Prostate gland (tissue), 2 donors: ENCODE measurements around the gene SAA4.
"Not testable (repeated sequence)": the region's sequence is repeated elsewhere in the genome, so short reads cannot be mapped to it uniquely, and the experiment has no call there.

Source experiments
- POLR2A ChIP-seq: fragments of 450-650 bp; IDR thresholded peaks from one replicate; pipeline ENCODE4 v1.6.1; 2016; ENCODE audit warnings: antibody characterized with exemption, mild to moderate bottlenecking
- POLR2AphosphoS5 ChIP-seq: sonication (generic); formaldehyde crosslinking; IDR thresholded peaks from one replicate; pipeline ENCODE4 v1.6.1; 2017; ENCODE audit warnings: antibody characterized with exemption
- TF ChIP-seq, protein P1 (sequence below), 4 experiments: fragments of 200-600 bp in 2 of 4; fragments of 450-650 bp in 2 of 4; sonication (generic) in 2 of 4; IDR thresholded peaks; 1 replicate in 3 of 4; 2 replicates in 1 of 4; pipeline ENCODE4 v1.5.1; 2016 to 2019; ENCODE audit warnings: antibody characterized with exemption in 4 of 4, mild to moderate bottlenecking in 2 of 4, moderate library complexity in 2 of 4

DNA sequence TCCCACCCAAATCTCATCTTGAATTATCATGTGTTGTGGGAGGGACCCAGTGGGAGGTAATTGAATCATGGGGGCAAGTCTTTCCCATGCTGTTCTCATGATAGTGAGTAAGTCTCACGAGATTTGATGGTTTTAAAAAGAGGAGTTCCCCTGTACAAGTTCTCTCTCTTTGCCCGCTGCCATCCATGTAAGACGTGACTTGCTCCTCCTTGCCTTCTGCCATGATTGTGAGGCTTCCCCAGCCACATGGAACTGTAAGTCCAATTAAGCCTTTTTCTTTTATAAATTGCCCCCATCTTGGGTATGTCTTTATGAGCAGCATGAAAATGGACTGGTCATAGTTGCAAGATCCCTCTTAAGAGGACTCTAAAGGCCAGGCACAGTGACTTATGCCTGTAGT lies 38.9 kb downstream of the SAA4 start:
- TF ChIP-seq POLR2A, POLR2AphosphoS5: not testable (repeated sequence)
- TF ChIP-seq, protein P1, sequence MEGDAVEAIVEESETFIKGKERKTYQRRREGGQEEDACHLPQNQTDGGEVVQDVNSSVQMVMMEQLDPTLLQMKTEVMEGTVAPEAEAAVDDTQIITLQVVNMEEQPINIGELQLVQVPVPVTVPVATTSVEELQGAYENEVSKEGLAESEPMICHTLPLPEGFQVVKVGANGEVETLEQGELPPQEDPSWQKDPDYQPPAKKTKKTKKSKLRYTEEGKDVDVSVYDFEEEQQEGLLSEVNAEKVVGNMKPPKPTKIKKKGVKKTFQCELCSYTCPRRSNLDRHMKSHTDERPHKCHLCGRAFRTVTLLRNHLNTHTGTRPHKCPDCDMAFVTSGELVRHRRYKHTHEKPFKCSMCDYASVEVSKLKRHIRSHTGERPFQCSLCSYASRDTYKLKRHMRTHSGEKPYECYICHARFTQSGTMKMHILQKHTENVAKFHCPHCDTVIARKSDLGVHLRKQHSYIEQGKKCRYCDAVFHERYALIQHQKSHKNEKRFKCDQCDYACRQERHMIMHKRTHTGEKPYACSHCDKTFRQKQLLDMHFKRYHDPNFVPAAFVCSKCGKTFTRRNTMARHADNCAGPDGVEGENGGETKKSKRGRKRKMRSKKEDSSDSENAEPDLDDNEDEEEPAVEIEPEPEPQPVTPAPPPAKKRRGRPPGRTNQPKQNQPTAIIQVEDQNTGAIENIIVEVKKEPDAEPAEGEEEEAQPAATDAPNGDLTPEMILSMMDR (IDR thresholded peaks at IDR 0.05), result not testable (repeated sequence)
